ENCODE results near the gene FMN2.

DNA sequence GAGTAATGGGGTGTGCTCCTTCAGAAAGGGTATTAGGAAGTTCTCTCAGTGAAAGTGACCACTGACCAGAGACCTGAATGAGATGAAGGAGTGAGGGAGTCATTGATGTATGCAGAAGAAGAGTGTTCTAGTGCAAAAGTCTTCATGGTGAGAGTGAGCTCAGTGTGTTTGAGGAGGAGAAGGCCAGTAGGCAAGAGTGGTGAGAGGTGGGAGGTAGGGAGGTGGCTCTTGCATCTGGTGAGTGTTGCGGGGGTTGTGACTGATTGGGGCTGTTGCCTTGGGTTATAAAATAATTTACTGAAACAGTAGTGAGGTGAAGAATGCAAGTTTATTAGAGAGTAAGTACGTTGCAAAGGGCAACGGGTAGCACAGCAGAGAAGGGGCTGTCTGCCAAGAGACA lies 26.2 kb downstream of the FMN2 start:
- no peak for TF ChIP-seq EZH2phosphoT487 (conservative IDR thresholded peaks at IDR 0.05; ENCODE audit: low read length)
- TF ChIP-seq, protein P1, sequence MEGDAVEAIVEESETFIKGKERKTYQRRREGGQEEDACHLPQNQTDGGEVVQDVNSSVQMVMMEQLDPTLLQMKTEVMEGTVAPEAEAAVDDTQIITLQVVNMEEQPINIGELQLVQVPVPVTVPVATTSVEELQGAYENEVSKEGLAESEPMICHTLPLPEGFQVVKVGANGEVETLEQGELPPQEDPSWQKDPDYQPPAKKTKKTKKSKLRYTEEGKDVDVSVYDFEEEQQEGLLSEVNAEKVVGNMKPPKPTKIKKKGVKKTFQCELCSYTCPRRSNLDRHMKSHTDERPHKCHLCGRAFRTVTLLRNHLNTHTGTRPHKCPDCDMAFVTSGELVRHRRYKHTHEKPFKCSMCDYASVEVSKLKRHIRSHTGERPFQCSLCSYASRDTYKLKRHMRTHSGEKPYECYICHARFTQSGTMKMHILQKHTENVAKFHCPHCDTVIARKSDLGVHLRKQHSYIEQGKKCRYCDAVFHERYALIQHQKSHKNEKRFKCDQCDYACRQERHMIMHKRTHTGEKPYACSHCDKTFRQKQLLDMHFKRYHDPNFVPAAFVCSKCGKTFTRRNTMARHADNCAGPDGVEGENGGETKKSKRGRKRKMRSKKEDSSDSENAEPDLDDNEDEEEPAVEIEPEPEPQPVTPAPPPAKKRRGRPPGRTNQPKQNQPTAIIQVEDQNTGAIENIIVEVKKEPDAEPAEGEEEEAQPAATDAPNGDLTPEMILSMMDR (IDR thresholded peaks at IDR 0.05; ENCODE audit: insufficient read depth, low read length, poor library complexity, severe bottlenecking): no peak

Data from SU-DHL-6 (cell line).